Natural killer cell (primary cell): Measurements from ENCODE around the gene AADACL4. TPM values are rescaled to one million over a fixed set of nuclear protein-coding genes. Genes with fewer than 3 reads are reported as not detected.
A peak's percentile ranks its signal among the peaks of the same experiment; 100 is the strongest.

Source experiments
- ATAC-seq, 3 donors: fragments of 150-1000 bp in 2 of 3; fragments of 200-7000 bp in 1 of 3; cut with Tn5 transposase; 1 replicate in 1 of 3; 2 replicates in 2 of 3; pipeline ENCODE4 v1.10.0; 2021; ENCODE audit warnings: mild to moderate bottlenecking in 2 of 3, moderate library complexity in 2 of 3
- DNase-seq, 2 donors: peaks; one replicate each; pipeline versions ENCODE4 v3.0.0 to v3.0.0-alpha.2; 2013 to 2021; ENCODE audit warnings: mixed read lengths in 1 of 2
- H3K27ac ChIP-seq: one replicate; pipeline ENCODE4 v1.5.1; 2013; ENCODE audit warnings: mild to moderate bottlenecking, low read length
- H3K27me3 ChIP-seq: one replicate; pipeline ENCODE4 v1.6.1; 2013; ENCODE audit warnings: low read length; ENCODE audit not compliant: control insufficient read depth, insufficient read depth
- H3K36me3 ChIP-seq: one replicate; pipeline ENCODE4 v1.6.1; 2013; ENCODE audit warnings: low read length; ENCODE audit not compliant: control insufficient read depth, insufficient read depth
- H3K4me1 ChIP-seq: one replicate; pipeline ENCODE4 v1.6.1; 2013; ENCODE audit warnings: low read length; ENCODE audit not compliant: control insufficient read depth, insufficient read depth
- H3K4me3 ChIP-seq: one replicate; pipeline ENCODE4 v1.5.1; 2013; ENCODE audit warnings: low read length
- H3K9me3 ChIP-seq: one replicate; pipeline ENCODE4 v1.6.1; 2013; ENCODE audit warnings: low read length; ENCODE audit not compliant: control insufficient read depth, insufficient read depth
- H3K27ac Mint-ChIP-seq, 2 donors: one replicate each; pipeline ENCODE4 v1.8.0; 2022; ENCODE audit warnings: mild to moderate bottlenecking in 2 of 2, mixed read lengths in 2 of 2, moderate library complexity in 1 of 2
- H3K27me3 Mint-ChIP-seq, 2 donors: one replicate each; pipeline ENCODE4 v1.8.0; 2022; ENCODE audit warnings: low read depth in 2 of 2, mixed read lengths in 2 of 2
- H3K36me3 Mint-ChIP-seq: one replicate; pipeline ENCODE4 v1.8.0; 2022; ENCODE audit warnings: mixed read lengths
- H3K4me1 Mint-ChIP-seq, 2 donors: one replicate each; pipeline ENCODE4 v1.8.0; 2022; ENCODE audit warnings: mixed read lengths in 2 of 2
- H3K4me3 Mint-ChIP-seq: one replicate; pipeline ENCODE4 v1.8.0; 2022; ENCODE audit warnings: mild to moderate bottlenecking, moderate library complexity, mixed read lengths
- H3K9me3 Mint-ChIP-seq, 2 donors: one replicate each; pipeline ENCODE4 v1.8.0; 2022; ENCODE audit warnings: mixed read lengths in 2 of 2
- CTCF ChIP-seq: fragments of 200-600 bp; IDR thresholded peaks from one replicate; pipeline ENCODE4 v1.8.0; 2022; ENCODE audit warnings: antibody characterized with exemption
- WGBS: methylation state at CpG from one replicate; pipeline ENCODE4 v1.1.7; 2013; ENCODE audit warnings: missing lambda C conversion rate; ENCODE audit not compliant: insufficient coverage; 5-methylcytosine and 5-hydroxymethylcytosine counted together
- intact Hi-C: fragments of 100-400 bp; cut with micrococcal nuclease; formaldehyde crosslinking; loops from one replicate; pipeline ENCODE4 v1.14.2; 2022
- total RNA-seq, 4 donors: library from RNA; stranded (reverse); fragments of 120-200 nt in 1 of 4; gene quantifications; one replicate each; pipeline versions ENCODE4 v1.2.3 to v1.2.4, GENCODE V29; 2013 to 2022

The AADACL4 gene
- total RNA-seq, 3 donors from 2014 or later (not counting 1 experiment from before 2014, with no cell fraction given) = not detected

- no peaks in the 10 kb centered on the region for H3K27me3 ChIP-seq
- intact Hi-C loops = loop anchor here (1.0 to 5.0 kb wide), 4 partner anchors 251 to 541 kb away; no protein-coding TSS in a partner anchor
- H3K4me1 Mint-ChIP-seq = peaks cover 6 to 7% of the 10 kb centered on the region in 2 donors
- H3K27ac Mint-ChIP-seq = no peak overlapping the region
- H3K9me3 ChIP-seq = peaks cover 5% of the 10 kb centered on the region
- H3K4me1 ChIP-seq = no peaks in the 10 kb centered on the region
- H3K27ac ChIP-seq = no peak overlapping the region
- H3K36me3 ChIP-seq = no peaks in the 10 kb centered on the region
- H3K4me3 ChIP-seq = no peak overlapping the region
- peak; percentile 96 for TF ChIP-seq CTCF
- peaks cover 0 to 5% of the 10 kb centered on the region in 2 donors for H3K27me3 Mint-ChIP-seq
- WGBS = 44% methylated on average over 23 of the region's 23 CpGs
- peaks cover 0 to 2% of the 10 kb centered on the region in 2 donors for H3K9me3 Mint-ChIP-seq
- peak; percentile 76 to 88 (median 87) for ATAC-seq
- no peaks in the 10 kb centered on the region for H3K36me3 Mint-ChIP-seq
- H3K4me3 Mint-ChIP-seq = no peak overlapping the region
- peak; percentile 59 to 88 for DNase-seq
These were observed 14.9 kb downstream of the AADACL4 start for GRCh38 chr1:12658531-12659453.

- no peak overlapping the region for H3K27ac Mint-ChIP-seq
- Histone ChIP-seq H3K4me3 (no peak overlapping the region), H3K9me3 (peaks cover 5% of the 10 kb centered on the region), H3K36me3 (no peaks in the 10 kb centered on the region), H3K27ac (no peak overlapping the region), H3K27me3 (no peaks in the 10 kb centered on the region), H3K4me1 (no peaks in the 10 kb centered on the region)
- TF ChIP-seq CTCF = no peak
- peaks cover 0 to 5% of the 10 kb centered on the region in 2 donors for H3K27me3 Mint-ChIP-seq
- WGBS = 89% methylated on average over 6 of the region's 6 CpGs
- H3K4me3 Mint-ChIP-seq = no peak overlapping the region
- peaks cover 0 to 2% of the 10 kb centered on the region in 2 donors for H3K9me3 Mint-ChIP-seq
- ATAC-seq (no peak), DNase-seq (no peak)
- intact Hi-C loops = no loop called here
- H3K4me1 Mint-ChIP-seq = peaks cover 6 to 7% of the 10 kb centered on the region in 2 donors
- H3K36me3 Mint-ChIP-seq = no peaks in the 10 kb centered on the region
These were observed 17.8 kb downstream of the AADACL4 start for GRCh38 chr1:12661606-12662219.

GRCh38 chr1:12662556-12662955 lies 18.7 kb downstream of the AADACL4 start:
- no CpG with 5 or more reads among the region's 1 CpG for WGBS
- no peak for ATAC-seq
- peaks cover 0 to 5% of the 10 kb centered on the region in 2 donors for H3K27me3 Mint-ChIP-seq

More at GRCh38 chr1:12662556-12662955, 18.7 kb downstream of the AADACL4 start:
- H3K9me3 ChIP-seq = peaks cover 5% of the 10 kb centered on the region
- no peak for DNase-seq
- no peaks in the 10 kb centered on the region for H3K4me1 ChIP-seq
- intact Hi-C loops = no loop called here
- no peak overlapping the region for H3K4me3 ChIP-seq
- H3K9me3 Mint-ChIP-seq = peaks cover 0 to 2% of the 10 kb centered on the region in 2 donors
- H3K36me3 Mint-ChIP-seq = no peaks in the 10 kb centered on the region
- H3K4me3 Mint-ChIP-seq = no peak overlapping the region
- no peaks in the 10 kb centered on the region for H3K27me3 ChIP-seq
- peaks cover 6 to 7% of the 10 kb centered on the region in 2 donors for H3K4me1 Mint-ChIP-seq
- H3K36me3 ChIP-seq = no peaks in the 10 kb centered on the region
- H3K27ac ChIP-seq = no peak overlapping the region
- no peak overlapping the region for H3K27ac Mint-ChIP-seq
- no peak for TF ChIP-seq CTCF
